Astrocyte (in vitro differentiated cells and primary cell): ENCODE results near the gene CTR9.

Source experiments
- EZH2 ChIP-seq: IDR thresholded peaks from 2 replicates; pipeline ENCODE4 v1.6.1; 2012; ENCODE audit warnings: mild to moderate bottlenecking, low read length, inconsistent platforms; ENCODE audit not compliant: insufficient read depth
- TF ChIP-seq, protein P1 (sequence below): IDR thresholded peaks from 2 replicates; pipeline ENCODE4 v1.5.1; 2011; ENCODE audit warnings: low read depth, mild to moderate bottlenecking, inconsistent platforms, low read length, moderate library complexity; ENCODE audit not compliant: insufficient read depth

GRCh38 chr11:10803676-10804075 is 52.6 kb downstream of the CTR9 start:
- TF ChIP-seq, protein P1, sequence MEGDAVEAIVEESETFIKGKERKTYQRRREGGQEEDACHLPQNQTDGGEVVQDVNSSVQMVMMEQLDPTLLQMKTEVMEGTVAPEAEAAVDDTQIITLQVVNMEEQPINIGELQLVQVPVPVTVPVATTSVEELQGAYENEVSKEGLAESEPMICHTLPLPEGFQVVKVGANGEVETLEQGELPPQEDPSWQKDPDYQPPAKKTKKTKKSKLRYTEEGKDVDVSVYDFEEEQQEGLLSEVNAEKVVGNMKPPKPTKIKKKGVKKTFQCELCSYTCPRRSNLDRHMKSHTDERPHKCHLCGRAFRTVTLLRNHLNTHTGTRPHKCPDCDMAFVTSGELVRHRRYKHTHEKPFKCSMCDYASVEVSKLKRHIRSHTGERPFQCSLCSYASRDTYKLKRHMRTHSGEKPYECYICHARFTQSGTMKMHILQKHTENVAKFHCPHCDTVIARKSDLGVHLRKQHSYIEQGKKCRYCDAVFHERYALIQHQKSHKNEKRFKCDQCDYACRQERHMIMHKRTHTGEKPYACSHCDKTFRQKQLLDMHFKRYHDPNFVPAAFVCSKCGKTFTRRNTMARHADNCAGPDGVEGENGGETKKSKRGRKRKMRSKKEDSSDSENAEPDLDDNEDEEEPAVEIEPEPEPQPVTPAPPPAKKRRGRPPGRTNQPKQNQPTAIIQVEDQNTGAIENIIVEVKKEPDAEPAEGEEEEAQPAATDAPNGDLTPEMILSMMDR, result no peak
- no peak for TF ChIP-seq EZH2
